Measurements from ENCODE around the gene FREM1. TPM values are rescaled to one million over a fixed set of nuclear protein-coding genes. Genes with fewer than 3 reads are reported as not detected.

Gene FREM1
- total and polyA plus RNA-seq, 10 donors, result 0.07 to 4.3 (median 0.54) TPM; not detected in 1

DNA sequence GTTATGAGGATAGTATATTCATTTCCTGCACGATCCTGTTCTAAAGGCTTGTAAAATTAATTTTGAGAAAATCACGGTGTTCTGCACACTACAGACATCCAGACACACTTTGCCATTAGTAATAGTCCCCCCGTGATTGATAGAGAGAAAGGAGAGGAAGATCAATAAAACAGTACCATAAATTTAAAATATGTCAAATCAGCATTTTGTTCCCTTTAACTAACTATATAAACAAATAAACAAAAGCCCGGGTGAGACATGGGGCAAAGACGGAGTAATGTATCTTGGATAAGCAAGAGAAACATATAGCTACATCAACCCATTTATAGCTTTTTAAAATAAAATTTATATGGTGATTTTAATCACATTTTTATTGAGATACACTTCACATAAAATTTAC is 177.1 kb downstream of the FREM1 start:
- no peak overlapping the region for H3K4me3 ChIP-seq
- peaks cover 0 to 6% (median 0%) of the 10 kb centered on the region in 7 donors for H3K27me3 ChIP-seq (replicated peaks in 1 of 7)
- intact Hi-C loops (cut with DNase I; ENCODE audit: low total_unique reads), result no loop called here
- no peaks in the 10 kb centered on the region for H3K9me3 ChIP-seq
- no peaks in the 10 kb centered on the region for H3K36me3 ChIP-seq
- H3K27ac ChIP-seq, result no peak overlapping the region
- no peak for DNase-seq
- no peaks in the 10 kb centered on the region for H3K4me1 ChIP-seq
- WGBS, 5 donors, result 67 to 94% (median 89%) methylated on average over 5 of the region's 5 CpGs
- TF ChIP-seq, protein P1, sequence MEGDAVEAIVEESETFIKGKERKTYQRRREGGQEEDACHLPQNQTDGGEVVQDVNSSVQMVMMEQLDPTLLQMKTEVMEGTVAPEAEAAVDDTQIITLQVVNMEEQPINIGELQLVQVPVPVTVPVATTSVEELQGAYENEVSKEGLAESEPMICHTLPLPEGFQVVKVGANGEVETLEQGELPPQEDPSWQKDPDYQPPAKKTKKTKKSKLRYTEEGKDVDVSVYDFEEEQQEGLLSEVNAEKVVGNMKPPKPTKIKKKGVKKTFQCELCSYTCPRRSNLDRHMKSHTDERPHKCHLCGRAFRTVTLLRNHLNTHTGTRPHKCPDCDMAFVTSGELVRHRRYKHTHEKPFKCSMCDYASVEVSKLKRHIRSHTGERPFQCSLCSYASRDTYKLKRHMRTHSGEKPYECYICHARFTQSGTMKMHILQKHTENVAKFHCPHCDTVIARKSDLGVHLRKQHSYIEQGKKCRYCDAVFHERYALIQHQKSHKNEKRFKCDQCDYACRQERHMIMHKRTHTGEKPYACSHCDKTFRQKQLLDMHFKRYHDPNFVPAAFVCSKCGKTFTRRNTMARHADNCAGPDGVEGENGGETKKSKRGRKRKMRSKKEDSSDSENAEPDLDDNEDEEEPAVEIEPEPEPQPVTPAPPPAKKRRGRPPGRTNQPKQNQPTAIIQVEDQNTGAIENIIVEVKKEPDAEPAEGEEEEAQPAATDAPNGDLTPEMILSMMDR (IDR thresholded peaks at IDR 0.05 in 8 of 11, conservative IDR thresholded peaks at IDR 0.05 in 3 of 11), result no peak
- TF ChIP-seq POLR2A (IDR thresholded peaks at IDR 0.05) (no peak), POLR2AphosphoS5 (IDR thresholded peaks at IDR 0.05) (no peak)

- TF ChIP-seq, protein P1 (IDR thresholded peaks at IDR 0.05 in 8 of 11, conservative IDR thresholded peaks at IDR 0.05 in 3 of 11), result no peak
- TF ChIP-seq POLR2AphosphoS5 (IDR thresholded peaks at IDR 0.05), result no peak
- no peak for TF ChIP-seq POLR2A (IDR thresholded peaks at IDR 0.05)
These were observed 178.8 kb downstream of the FREM1 start for GRCh38 chr9:14731294-14731981.

GRCh38 chr9:14730461-14730898 is 179.7 kb downstream of the FREM1 start:
- no peak overlapping the region for H3K27ac ChIP-seq
- DNase-seq, result no peak
- WGBS, 5 donors, result 92 to 97% (median 94%) methylated on average over 2 of the region's 2 CpGs
- intact Hi-C loops (cut with DNase I; ENCODE audit: low total_unique reads), result no loop called here
- H3K27me3 ChIP-seq (replicated peaks in 1 of 7), result no peaks in the 10 kb centered on the region
- H3K36me3 ChIP-seq, result no peaks in the 10 kb centered on the region
- no peak overlapping the region for H3K4me3 ChIP-seq
- TF ChIP-seq POLR2A (IDR thresholded peaks at IDR 0.05) (no peak), POLR2AphosphoS5 (IDR thresholded peaks at IDR 0.05) (no peak)
- TF ChIP-seq, protein P1 (IDR thresholded peaks at IDR 0.05 in 8 of 11, conservative IDR thresholded peaks at IDR 0.05 in 3 of 11), result no peak
- no peaks in the 10 kb centered on the region for H3K9me3 ChIP-seq
- no peaks in the 10 kb centered on the region for H3K4me1 ChIP-seq

More at GRCh38 chr9:14731294-14731981, 178.8 kb downstream of the FREM1 start:
- DNase-seq, result no peak
- WGBS, 5 donors, result 90 to 97% (median 94%) methylated on average over 1 of the region's 1 CpG
- intact Hi-C loops (cut with DNase I; ENCODE audit: low total_unique reads), result no loop called here
- H3K36me3 ChIP-seq, result no peaks in the 10 kb centered on the region
- H3K27me3 ChIP-seq (replicated peaks in 1 of 7), result no peaks in the 10 kb centered on the region
- no peaks in the 10 kb centered on the region for H3K4me1 ChIP-seq
- H3K9me3 ChIP-seq, result no peaks in the 10 kb centered on the region
- H3K27ac ChIP-seq, result no peak overlapping the region
- no peak overlapping the region for H3K4me3 ChIP-seq

- Histone ChIP-seq H3K27ac (no peak overlapping the region), H3K9me3 (no peaks in the 10 kb centered on the region), H3K27me3 (replicated peaks in 1 of 7) (peaks cover 0 to 13% (median 0%) of the 10 kb centered on the region in 7 donors), H3K36me3 (no peaks in the 10 kb centered on the region), H3K4me3 (no peak overlapping the region), H3K4me1 (no peaks in the 10 kb centered on the region)
- DNase-seq, result no peak
- TF ChIP-seq, protein P1 (IDR thresholded peaks at IDR 0.05 in 8 of 11, conservative IDR thresholded peaks at IDR 0.05 in 3 of 11), result no peak
- TF ChIP-seq POLR2A (IDR thresholded peaks at IDR 0.05), result no peak
- TF ChIP-seq POLR2AphosphoS5 (IDR thresholded peaks at IDR 0.05), result no peak
- 54 to 74% (median 70%) methylated on average over 4 of the region's 4 CpGs for WGBS, 5 donors
- intact Hi-C loops (cut with DNase I; ENCODE audit: low total_unique reads), result no loop called here
These were observed 186.9 kb downstream of the FREM1 start for GRCh38 chr9:14723301-14723700.

Measured in spleen (tissue), 11 donors.